ENCODE data around the gene RTP5. TPM values are rescaled to one million over a fixed set of nuclear protein-coding genes. Genes with fewer than 3 reads are reported as not detected.
"Not testable (repeated sequence)": the region's sequence is repeated elsewhere in the genome, so short reads cannot be mapped to it uniquely, and the experiment has no call there.

RTP5 gene
- total and polyA plus RNA-seq, 2 donors (not counting 1 experiment from before 2014, with no cell fraction given) = not detected

- Mint-ChIP-seq H3K27me3 (no peaks in the 10 kb centered on the region), H3K27ac (no peak overlapping the region), H3K9me3 (ENCODE audit: insufficient read depth) (no peaks in the 10 kb centered on the region), H3K4me3 (no peak overlapping the region), H3K4me1 (no peaks in the 10 kb centered on the region)
- Histone ChIP-seq H4K20me1 (ENCODE audit: control insufficient read depth, insufficient read depth, low read length, poor library complexity, severe bottlenecking) (peaks cover 11% of the 10 kb centered on the region), H3K36me3 (replicated peaks in 1 of 2; ENCODE audit: control extremely low read depth in 1 of 2, control insufficient read depth in 1 of 2, extremely low read depth in 1 of 2, insufficient read depth in 2 of 2, low read length in 1 of 2) (no peaks in the 10 kb centered on the region), H3K27me3 (replicated peaks in 1 of 4; ENCODE audit: control extremely low read depth in 1 of 4, control insufficient read depth in 3 of 4, insufficient read depth in 4 of 4, low read length in 3 of 4) (no peaks in the 10 kb centered on the region), H3K9ac (ENCODE audit: low read length) (no peak overlapping the region), H3K4me3 (ENCODE audit: control extremely low read depth in 1 of 5, extremely low read depth in 1 of 5, insufficient read depth in 1 of 5, low read depth in 2 of 5, low read length in 4 of 5) (no peak overlapping the region), H3K79me2 (ENCODE audit: control insufficient read depth, insufficient read depth, low read length) (peaks cover 1% of the 10 kb centered on the region), H3K9me3 (ENCODE audit: control extremely low read depth in 1 of 3, control insufficient read depth in 2 of 3, insufficient read depth in 1 of 3, low read length in 2 of 3) (no peaks in the 10 kb centered on the region), H2AFZ (ENCODE audit: insufficient read depth, low read depth, low read length, poor library complexity, severe bottlenecking) (no peak overlapping the region), H3K4me1 (ENCODE audit: control insufficient read depth in 2 of 2, insufficient read depth in 2 of 2, low read length in 2 of 2) (no peaks in the 10 kb centered on the region), H3K4me2 (replicated peaks; ENCODE audit: low read depth, low read length, poor library complexity, severe bottlenecking) (no peak overlapping the region), H3K27ac (ENCODE audit: low read length in 2 of 2) (no peak overlapping the region)
- ChIA-PET CTCF (no interaction called here), POLR2A (no interaction called here)
- intact Hi-C loops (cut with micrococcal nuclease) = no loop called here
- TF ChIP-seq EZH2 (IDR thresholded peaks at IDR 0.05; ENCODE audit: borderline replicate concordance, insufficient read depth, low read depth, low read length, poor library complexity, severe bottlenecking) = no peak
- TF ChIP-seq CTCF (IDR thresholded peaks at IDR 0.05) = no peak
- WGBS (ENCODE audit: insufficient coverage) = 100% methylated on average over 7 of the region's 9 CpGs
- DNase-seq (no peak), ATAC-seq (ENCODE audit: low read depth) (no peak)
Observed at GRCh38 chr2:241922411-241922810, 52.9 kb downstream of the RTP5 start.

DNA sequence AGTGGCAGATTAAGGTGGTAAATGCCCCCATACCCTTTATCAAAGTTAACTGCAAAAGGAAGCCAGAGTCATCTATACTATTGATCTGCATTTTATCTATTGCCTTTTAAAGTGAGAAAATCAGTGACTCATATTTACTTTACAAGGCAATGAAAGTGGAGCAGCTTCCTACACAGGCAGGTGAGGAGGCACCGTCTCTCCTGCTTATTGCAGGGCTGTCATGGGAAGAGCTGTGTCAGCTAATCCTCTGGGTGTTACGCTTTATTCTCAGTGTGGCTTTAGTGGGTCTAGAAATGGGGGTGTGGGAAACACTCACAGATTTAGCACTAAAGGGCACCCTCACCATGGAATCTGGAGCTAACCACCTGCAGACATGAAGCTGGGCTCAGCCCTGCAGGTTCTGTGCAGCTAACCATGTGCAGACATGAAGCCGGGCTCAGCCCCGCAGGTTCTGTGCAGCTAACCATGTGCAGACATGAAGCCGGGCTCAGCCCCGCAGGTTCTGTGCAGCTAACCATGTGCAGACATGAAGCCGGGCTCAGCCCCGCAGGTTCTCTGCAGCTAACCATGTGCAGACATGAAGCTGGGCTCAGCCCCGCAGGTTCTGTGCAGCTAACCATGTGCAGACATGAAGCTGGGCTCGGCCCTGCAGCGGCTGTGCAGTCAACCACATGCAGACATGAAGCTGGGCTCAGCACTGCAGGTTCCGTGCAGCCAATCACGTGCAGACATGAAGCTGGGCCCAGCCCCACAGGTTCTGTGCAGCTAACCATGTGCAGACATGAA, 53.5 kb downstream of the RTP5 start:
- H3K27me3 Mint-ChIP-seq; H3K27ac ChIP-seq (ENCODE audit: low read length in 2 of 2); H3K36me3 ChIP-seq (replicated peaks in 1 of 2; ENCODE audit: control extremely low read depth in 1 of 2, control insufficient read depth in 1 of 2, extremely low read depth in 1 of 2, insufficient read depth in 2 of 2, low read length in 1 of 2); H3K4me1 Mint-ChIP-seq; H2AFZ ChIP-seq (ENCODE audit: insufficient read depth, low read depth, low read length, poor library complexity, severe bottlenecking); DNase-seq; H3K27me3 ChIP-seq (replicated peaks in 1 of 4; ENCODE audit: control extremely low read depth in 1 of 4, control insufficient read depth in 3 of 4, insufficient read depth in 4 of 4, low read length in 3 of 4); H3K9me3 ChIP-seq (ENCODE audit: control extremely low read depth in 1 of 3, control insufficient read depth in 2 of 3, insufficient read depth in 1 of 3, low read length in 2 of 3); H3K4me3 ChIP-seq (ENCODE audit: control extremely low read depth in 1 of 5, extremely low read depth in 1 of 5, insufficient read depth in 1 of 5, low read depth in 2 of 5, low read length in 4 of 5); H3K9ac ChIP-seq (ENCODE audit: low read length); H3K27ac Mint-ChIP-seq; CTCF ChIA-PET; POLR2A ChIA-PET; H3K4me2 ChIP-seq (replicated peaks; ENCODE audit: low read depth, low read length, poor library complexity, severe bottlenecking); ATAC-seq (ENCODE audit: low read depth); H3K4me1 ChIP-seq (ENCODE audit: control insufficient read depth in 2 of 2, insufficient read depth in 2 of 2, low read length in 2 of 2); intact Hi-C loops (cut with micrococcal nuclease); H3K79me2 ChIP-seq (ENCODE audit: control insufficient read depth, insufficient read depth, low read length); H3K4me3 Mint-ChIP-seq; H3K9me3 Mint-ChIP-seq (ENCODE audit: insufficient read depth): not testable (repeated sequence)
- WGBS (ENCODE audit: insufficient coverage) = 98% methylated on average over 8 of the region's 13 CpGs
- H4K20me1 ChIP-seq (ENCODE audit: control insufficient read depth, insufficient read depth, low read length, poor library complexity, severe bottlenecking) = peaks cover 11% of the 10 kb centered on the region

Other genes with a start within 250 kb of the RTP5 start
- 26.5 and 29.9 TPM in 2 replicates for gene THAP4, start 232.6 kb upstream of the RTP5 start, total RNA-seq
- gene THAP4, start 232.6 kb upstream of the RTP5 start, polyA plus RNA-seq = 26.8 and 41.0 TPM in 2 replicates
- 130 and 145 TPM in 2 replicates for gene ATG4B, start 232.0 kb upstream of the RTP5 start, total RNA-seq
- gene ATG4B, start 232.0 kb upstream of the RTP5 start, polyA plus RNA-seq = 130 and 161 TPM in 2 replicates
- gene DTYMK, start 182.9 kb upstream of the RTP5 start, total RNA-seq = 20.7 and 26.3 TPM in 2 replicates
- gene DTYMK, start 182.9 kb upstream of the RTP5 start, polyA plus RNA-seq = 16.3 and 19.5 TPM in 2 replicates
- 82.9 and 91.1 TPM in 2 replicates for gene ING5, start 167.7 kb upstream of the RTP5 start, total RNA-seq
- gene ING5, start 167.7 kb upstream of the RTP5 start, polyA plus RNA-seq = 70.7 and 75.9 TPM in 2 replicates
- 57.1 and 67.7 TPM in 2 replicates for gene D2HGDH, start 135.1 kb upstream of the RTP5 start, total RNA-seq
- 44.0 and 64.5 TPM in 2 replicates for gene D2HGDH, start 135.1 kb upstream of the RTP5 start, polyA plus RNA-seq
- 0.51 TPM in 1 of 2 replicates, not detected in the other for gene GAL3ST2, start 92.9 kb upstream of the RTP5 start, total RNA-seq
- gene GAL3ST2, start 92.9 kb upstream of the RTP5 start, polyA plus RNA-seq = 0.10 and 0.30 TPM in 2 replicates
- gene NEU4, start 60.5 kb upstream of the RTP5 start, total RNA-seq = 0.29 TPM in 1 of 2 replicates, not detected in the other
- 0.19 and 1.6 TPM in 2 replicates for gene NEU4, start 60.5 kb upstream of the RTP5 start, polyA plus RNA-seq
- gene PDCD1, start 10.8 kb upstream of the RTP5 start, total RNA-seq = 0.87 and 1.3 TPM in 2 replicates
- gene PDCD1, start 10.8 kb upstream of the RTP5 start, polyA plus RNA-seq = 0.28 and 0.29 TPM in 2 replicates

Measured in B cell (primary cell).